Tibial artery (tissue), 4 donors: ENCODE data around the gene DHH.

Experiments
- DNase-seq, 2 donors: peaks; one replicate each; pipeline ENCODE4 v3.0.0-alpha.2; 2019
- H3K27ac ChIP-seq, 2 donors: fragments of 200-600 bp; sonication (generic) in 1 of 2; 1 replicate in 1 of 2; 2 replicates in 1 of 2; pipeline ENCODE4 v1.5.1; 2018 to 2019; ENCODE audit warnings: mild to moderate bottlenecking in 1 of 2
- H3K27me3 ChIP-seq, 2 donors: fragments of 200-600 bp; sonication (generic) in 1 of 2; one replicate each; pipeline versions ENCODE4 v1.5.1 to v1.6.0; 2016 to 2019
- H3K36me3 ChIP-seq, 3 donors: fragments of 200-600 bp; sonication (generic) in 2 of 3; one replicate each; pipeline ENCODE4 v1.5.1; 2016 to 2019; ENCODE audit warnings: mild to moderate bottlenecking in 2 of 3
- H3K4me1 ChIP-seq, 4 donors: fragments of 200-600 bp; sonication (generic) in 2 of 4; 1 replicate in 3 of 4; 2 replicates in 1 of 4; pipeline ENCODE4 v1.5.1; 2016 to 2019
- H3K4me3 ChIP-seq, 2 donors: fragments of 200-600 bp; sonication (generic) in 1 of 2; 1 replicate in 1 of 2; 2 replicates in 1 of 2; pipeline ENCODE4 v1.5.1; 2018 to 2019; ENCODE audit warnings: mild to moderate bottlenecking in 2 of 2
- H3K9me3 ChIP-seq, 3 donors: fragments of 200-600 bp; sonication (generic) in 1 of 3; one replicate each; pipeline ENCODE4 v1.5.1; 2016 to 2019
- CTCF ChIP-seq, 2 experiments: fragments of 200-600 bp in 1 of 2; fragments of 450-650 bp in 1 of 2; IDR thresholded peaks; one replicate each; pipeline ENCODE4 v1.5.1; 2017 to 2019; ENCODE audit warnings: antibody characterized with exemption in 2 of 2, mild to moderate bottlenecking in 1 of 2, moderate library complexity in 1 of 2
- intact Hi-C: fragments of 100-400 bp; cut with DNase I; formaldehyde crosslinking; loops from one replicate; pipeline ENCODE4 v1.15.0; 2023; ENCODE audit warnings: low total_unique reads

The DHH gene

GRCh38 chr12:49133590-49133989 is 39.0 kb upstream of the DHH start:
- Histone ChIP-seq H3K27me3 (no peaks in the 10 kb centered on the region), H3K27ac (peak overlapping the region; percentile 97 to 100), H3K4me1 (peaks cover 0 to 37% (median 18%) of the 10 kb centered on the region in 4 donors), H3K9me3 (no peaks in the 10 kb centered on the region), H3K4me3 (peak overlapping the region in 1 of 2 donors; percentile 100), H3K36me3 (peaks cover 13% of the 10 kb centered on the region in 3 donors)
- no peak for DNase-seq
- intact Hi-C loops = loop anchor here (5.0 kb wide), 3 partner anchors 69 to 1296 kb away; no protein-coding TSS in a partner anchor
- no peak for TF ChIP-seq CTCF (IDR thresholded peaks at IDR 0.05)

DNA sequence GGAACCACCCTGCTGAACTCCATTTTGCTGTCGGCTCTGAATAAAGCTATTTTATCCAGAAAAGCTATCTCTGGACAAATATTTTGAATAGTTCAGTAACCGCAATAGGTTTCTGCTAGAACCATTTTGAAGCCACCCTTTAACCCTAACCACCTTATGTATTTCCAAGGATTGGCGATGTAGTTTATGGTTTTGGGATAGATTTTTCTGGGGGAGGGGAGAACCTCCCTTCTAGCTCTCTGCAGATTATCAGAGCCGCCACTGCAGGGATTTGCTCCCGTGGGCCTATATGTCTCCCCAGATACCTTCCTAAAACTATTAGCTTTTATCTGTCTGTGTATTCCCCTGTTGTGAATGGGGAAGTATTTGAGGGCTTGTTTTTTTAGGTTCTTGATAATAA is 38.4 kb upstream of the DHH start:
- Histone ChIP-seq H3K27ac (peak overlapping the region; percentile 97 to 100), H3K4me1 (peaks cover 0 to 37% (median 18%) of the 10 kb centered on the region in 4 donors), H3K4me3 (peak overlapping the region; percentile 75 to 100), H3K36me3 (peaks cover 13 to 17% (median 14%) of the 10 kb centered on the region in 3 donors), H3K9me3 (no peaks in the 10 kb centered on the region), H3K27me3 (no peaks in the 10 kb centered on the region)
- intact Hi-C loops = loop anchor here (5.0 kb wide), 3 partner anchors 69 to 1296 kb away; no protein-coding TSS in a partner anchor
- no peak for TF ChIP-seq CTCF (IDR thresholded peaks at IDR 0.05)
- no peak for DNase-seq

DNA sequence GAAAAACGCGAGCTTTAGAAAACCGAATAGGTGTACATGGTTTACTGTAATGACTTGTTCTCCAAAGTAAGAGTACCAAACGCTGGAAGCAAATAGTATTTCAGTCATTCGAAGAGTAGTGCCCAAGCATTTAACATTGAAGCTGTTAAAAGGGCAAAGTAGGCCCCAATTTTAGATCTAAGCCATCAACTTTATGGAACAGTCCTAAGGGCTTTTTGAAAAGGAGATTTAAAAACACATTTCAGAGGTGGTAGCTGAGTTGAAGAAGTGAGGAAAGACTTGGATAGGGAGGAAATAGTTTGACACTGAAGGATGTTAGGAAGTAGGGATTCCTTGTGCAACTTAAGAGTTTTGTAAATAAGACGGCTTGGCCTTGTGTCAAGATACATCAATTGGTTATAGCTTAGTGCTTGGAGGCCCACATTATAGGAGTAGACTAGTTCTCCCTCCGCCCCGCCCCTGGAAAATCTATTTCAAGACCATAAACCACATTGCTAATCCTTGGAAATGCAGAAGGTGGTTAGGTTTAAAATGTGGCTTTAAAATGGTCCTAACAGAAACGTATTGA is 37.4 kb upstream of the DHH start:
- intact Hi-C loops = loop anchor here (5.0 kb wide), 3 partner anchors 70 to 1295 kb away; no protein-coding TSS in a partner anchor
- no peak for DNase-seq
- peak overlapping the region; percentile 75 to 100 for H3K4me3 ChIP-seq
- no peaks in the 10 kb centered on the region for H3K27me3 ChIP-seq
- H3K36me3 ChIP-seq = peaks cover 19 to 25% (median 20%) of the 10 kb centered on the region in 3 donors
- peak overlapping the region; percentile 97 to 100 for H3K27ac ChIP-seq
- peaks cover 0 to 37% (median 19%) of the 10 kb centered on the region in 4 donors for H3K4me1 ChIP-seq
- H3K9me3 ChIP-seq = no peaks in the 10 kb centered on the region
- no peak for TF ChIP-seq CTCF (IDR thresholded peaks at IDR 0.05)

DNA sequence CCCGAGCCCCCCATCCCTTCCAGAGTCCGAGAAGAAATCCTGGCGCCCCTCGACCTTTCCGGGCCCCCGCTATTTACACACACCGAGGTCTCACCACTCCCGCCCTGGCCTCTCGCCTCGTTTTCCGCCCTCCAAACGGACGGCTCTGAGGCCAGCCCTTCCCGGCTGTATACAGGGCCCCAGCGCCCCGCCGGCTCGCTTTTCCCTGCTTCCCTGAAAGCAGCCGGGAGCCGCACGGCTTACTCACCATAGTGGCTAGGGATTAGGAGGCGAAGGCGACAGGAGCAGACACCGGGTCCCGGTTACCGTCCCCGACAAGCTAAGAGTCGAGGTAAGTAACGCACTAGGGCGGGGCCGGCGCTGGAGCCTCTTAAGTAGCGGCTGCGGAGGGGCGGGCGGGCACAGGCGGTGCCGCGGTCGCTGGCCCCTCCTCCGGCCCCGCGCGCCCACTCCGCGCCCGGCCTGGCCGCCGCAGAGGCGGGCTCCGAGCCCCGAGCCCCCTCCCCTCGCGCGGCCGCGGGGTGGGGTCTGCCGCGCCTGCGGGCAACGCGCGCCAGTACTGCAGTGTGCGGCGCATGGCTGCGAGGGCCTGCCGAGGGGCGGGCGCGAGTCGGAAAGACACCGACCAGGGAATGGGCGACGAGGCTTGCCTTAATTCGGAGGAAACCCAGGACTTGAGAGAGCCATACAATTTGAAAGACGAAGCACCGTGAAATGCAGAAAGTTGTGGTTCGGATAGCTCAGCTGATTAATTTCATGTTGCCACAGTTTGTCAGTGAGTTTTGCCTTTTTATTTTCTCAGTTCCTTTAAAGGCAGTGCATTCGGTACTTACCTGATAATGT is 36.7 kb upstream of the DHH start, which contains the start of gene TUBA1B:
Gene TUBA1B, minus strand, starts transcription at position 345 of the 843 bp plus-strand sequence. Its CDS starts 95 bp downstream, at position 250.
- intact Hi-C loops = loop anchor here (5.0 kb wide), 3 partner anchors 71 to 1294 kb away; no protein-coding TSS in a partner anchor
- DNase-seq = peak; percentile 92 to 95
- Histone ChIP-seq H3K4me3 (peak within 1 kb of the TSS; percentile 75 to 100), H3K4me1 (peaks cover 0 to 37% (median 20%) of the 10 kb centered on the region in 4 donors), H3K27ac (peak within 1 kb of the TSS; percentile 97 to 100), H3K36me3 (peaks cover 19 to 28% (median 20%) of the 10 kb centered on the region in 3 donors), H3K27me3 (no peaks in the 10 kb centered on the region), H3K9me3 (no peaks in the 10 kb centered on the region)
- TF ChIP-seq CTCF (IDR thresholded peaks at IDR 0.05) = peak in 1 of 2 experiments; percentile 5

DNA sequence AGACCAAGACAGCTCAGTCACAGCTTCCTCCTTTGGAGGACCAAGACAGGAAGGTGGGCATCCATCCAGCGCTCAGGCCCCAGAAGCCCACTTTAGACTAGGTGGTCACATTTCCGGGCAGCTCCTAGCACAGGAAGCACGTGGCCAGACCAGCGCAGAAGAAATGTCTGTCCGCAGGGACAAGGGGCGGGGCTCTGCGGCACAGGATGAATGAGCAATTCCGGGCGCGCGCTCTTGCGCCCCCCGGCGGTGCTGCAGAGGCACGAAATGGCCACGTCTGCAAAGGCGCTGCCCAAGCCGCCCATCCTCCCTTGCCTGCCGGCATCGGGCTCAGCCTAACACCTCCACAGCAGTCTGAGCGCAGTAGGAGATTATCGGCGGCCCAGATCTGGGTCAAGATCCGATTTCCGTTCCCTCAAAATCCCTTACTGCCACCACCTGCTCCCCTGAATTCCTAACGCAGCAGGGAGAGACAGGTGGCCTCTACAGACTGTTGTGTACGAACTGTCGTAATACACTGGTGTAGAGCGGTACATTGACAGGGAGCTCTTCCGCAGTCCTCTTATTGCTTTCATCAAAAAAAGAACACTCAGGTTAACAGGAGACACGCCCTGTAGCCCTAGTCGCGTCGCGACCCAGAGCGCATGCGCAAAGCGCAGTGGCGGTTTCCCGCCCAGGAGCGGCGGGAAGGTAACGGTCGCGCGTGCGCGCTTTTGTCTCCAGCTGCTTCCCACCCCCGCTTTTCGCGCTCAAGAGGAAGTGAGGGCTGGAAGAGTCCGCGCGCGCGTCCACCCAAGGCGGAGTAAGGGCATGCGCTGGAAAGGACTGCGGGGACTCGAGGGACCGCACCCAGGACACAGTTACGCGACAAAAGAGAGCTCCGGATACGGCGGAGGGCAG is 35.8 kb upstream of the DHH start:
- no peaks in the 10 kb centered on the region for H3K27me3 ChIP-seq
- H3K4me3 ChIP-seq = peak overlapping the region; percentile 75 to 100
- intact Hi-C loops = loop anchor here (5.0 kb wide), 3 partner anchors 72 to 1293 kb away; no protein-coding TSS in a partner anchor
- peak; percentile 94 to 97 for DNase-seq
- peak overlapping the region; percentile 97 to 100 for H3K27ac ChIP-seq
- H3K9me3 ChIP-seq = no peaks in the 10 kb centered on the region
- H3K36me3 ChIP-seq = peaks cover 19 to 28% (median 20%) of the 10 kb centered on the region in 3 donors
- TF ChIP-seq CTCF (IDR thresholded peaks at IDR 0.05) = peak; percentile 90 to 92
- peaks cover 0 to 37% (median 20%) of the 10 kb centered on the region in 4 donors for H3K4me1 ChIP-seq
